SK-N-DZ (cell line): Measurements from ENCODE around the gene RNF208.
A peak's percentile ranks its signal among the peaks of the same experiment; 100 is the strongest.
"Not testable (repeated sequence)": the region's sequence is repeated elsewhere in the genome, so short reads cannot be mapped to it uniquely, and the experiment has no call there.

Source experiments
- DNase-seq: peaks from one replicate; pipeline ENCODE4 v3.0.0-alpha.2; 2015; ENCODE audit warnings: low spot score

The RNF208 gene

DNA sequence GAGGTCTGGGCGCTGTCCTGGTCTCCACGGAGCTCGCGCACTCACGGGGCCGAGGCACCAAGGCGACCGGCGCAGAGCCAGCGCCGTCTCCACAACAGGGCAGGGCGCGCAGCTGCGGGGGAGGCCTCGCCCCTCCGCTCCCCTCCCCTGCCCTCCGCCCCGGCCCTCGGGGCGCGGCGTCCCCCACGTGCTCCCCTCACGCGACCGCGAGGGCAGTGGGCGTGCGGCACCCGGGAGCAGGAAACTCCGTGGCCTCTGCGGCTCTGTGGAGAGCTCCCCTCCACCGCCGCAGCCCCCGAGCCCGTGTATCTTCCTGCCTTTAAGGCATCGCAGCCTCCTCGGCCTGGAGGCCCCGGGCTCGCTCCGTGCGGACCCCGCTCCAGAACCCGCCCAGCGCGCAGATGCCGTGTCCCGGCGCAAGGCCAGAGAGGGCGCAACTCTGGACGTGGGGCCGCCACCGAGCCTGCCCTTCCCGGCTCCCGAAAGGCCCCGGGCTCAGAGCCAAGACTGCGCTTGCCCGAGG lies 18.3 kb upstream of the RNF208 start:
- no peak for DNase-seq

- DNase-seq, result not testable (repeated sequence)
These were observed 17.6 kb upstream of the RNF208 start for GRCh38 chr9:137239541-137240200.

DNA sequence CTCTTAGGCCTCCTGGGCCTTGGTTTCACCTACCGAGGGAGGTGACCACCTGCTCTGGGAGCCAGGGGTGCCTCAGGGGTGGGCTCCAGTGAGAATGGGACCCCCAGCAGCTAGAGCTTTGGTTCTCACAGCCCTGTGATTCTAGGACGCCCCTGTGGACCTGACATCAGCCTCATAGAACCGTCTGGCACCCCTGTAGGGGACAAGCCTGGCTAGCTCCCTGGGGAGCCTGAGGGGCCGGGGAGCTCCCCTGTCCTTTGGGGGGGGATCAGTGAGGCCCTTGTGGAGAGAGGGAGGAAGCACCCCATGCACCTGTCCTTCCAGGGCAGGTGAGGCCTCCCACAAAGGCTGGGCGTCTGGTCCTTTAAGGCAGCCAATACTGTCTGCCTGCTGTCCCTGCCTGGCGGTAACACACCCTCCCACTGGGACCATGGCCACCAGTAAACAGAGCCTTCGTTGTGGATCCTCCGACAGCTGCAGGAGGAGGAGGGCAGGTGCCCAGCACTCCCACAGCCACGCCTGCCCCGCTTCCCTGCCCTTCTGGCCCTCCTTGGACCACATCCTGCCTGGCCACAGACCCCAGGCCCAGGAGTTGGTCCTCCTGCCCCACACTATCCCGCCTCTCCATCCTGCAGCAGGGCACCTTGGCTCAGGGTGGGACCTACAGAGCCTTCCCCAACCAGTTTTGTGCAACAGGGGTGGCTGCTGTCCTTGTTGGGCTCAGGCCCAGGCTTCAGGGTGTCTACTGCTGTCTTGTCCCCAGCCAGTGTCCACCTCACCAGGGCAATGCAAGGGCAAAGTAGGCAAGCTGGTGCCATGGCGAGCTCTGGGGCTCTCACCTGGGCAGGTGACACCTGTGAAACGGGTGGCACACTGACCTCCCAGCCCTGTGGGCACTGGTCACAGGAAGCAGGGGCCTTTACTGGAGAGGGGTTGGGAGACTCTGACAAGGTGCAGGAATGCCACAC lies 16.0 kb upstream of the RNF208 start:
- no peak for DNase-seq

DNA sequence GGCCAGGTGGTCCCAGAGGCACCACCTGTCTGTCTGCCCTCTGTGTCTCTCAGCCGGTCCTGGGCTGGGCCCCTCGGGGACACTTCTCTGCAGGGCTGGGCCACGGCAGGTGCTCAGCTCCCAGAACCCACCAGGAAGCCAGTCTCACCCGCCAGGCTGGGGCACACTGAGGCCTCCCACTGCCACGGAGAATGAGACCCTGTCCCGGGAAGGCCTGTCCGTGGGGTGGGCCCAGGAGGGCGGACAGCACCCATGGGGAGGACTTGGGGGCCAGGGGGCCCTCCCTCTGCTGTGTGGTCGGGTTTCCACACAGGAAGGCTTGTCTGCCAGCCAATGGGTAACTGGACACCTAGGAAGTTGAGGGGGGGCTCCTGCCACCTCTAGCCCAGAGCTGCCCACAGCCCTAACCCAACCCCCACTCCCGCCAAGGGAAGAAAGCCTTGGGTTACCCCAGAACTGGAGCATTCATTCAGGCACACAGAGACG lies 14.9 kb upstream of the RNF208 start:
- DNase-seq, result no peak

DNA sequence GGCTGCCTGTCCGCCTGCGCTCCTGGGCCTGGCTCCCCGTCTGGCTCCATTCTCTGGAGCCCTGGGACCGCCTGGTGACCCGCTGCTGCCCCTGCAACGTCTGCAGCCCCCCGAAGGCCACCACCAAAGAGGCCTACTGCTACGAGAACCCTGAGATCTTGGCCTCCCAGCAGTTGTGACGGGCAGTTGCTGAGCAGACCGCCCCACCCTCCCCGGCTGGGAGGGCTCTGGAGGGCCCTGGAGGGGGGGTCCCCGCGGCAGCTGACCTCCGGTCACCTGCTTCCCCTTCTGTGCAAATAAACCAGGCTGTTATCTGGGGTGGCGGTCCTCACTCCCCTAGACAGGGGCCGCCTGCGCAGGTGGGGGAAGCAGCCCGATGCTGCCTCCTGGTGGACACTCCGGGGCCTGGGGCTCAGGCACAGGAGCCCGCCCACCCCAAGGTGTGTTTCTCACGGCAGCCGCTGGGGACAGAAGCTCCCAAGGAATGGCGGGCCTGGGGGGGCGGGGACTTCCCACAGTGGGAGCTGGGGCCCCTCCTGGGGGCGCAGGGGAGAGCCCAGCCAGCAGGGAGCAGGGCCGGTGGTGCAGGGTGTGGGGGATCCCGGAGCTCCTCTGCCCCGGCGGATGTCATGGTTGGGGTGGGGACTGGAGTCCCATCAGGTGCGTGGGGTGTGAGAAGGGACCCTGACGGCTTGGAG lies 14.3 kb upstream of the RNF208 start:
- DNase-seq, result peak; percentile 87

GRCh38 chr9:137235424-137236237 lies 13.6 kb upstream of the RNF208 start:
- DNase-seq, result peak; percentile 61

GRCh38 chr9:137234758-137235423 lies 12.9 kb upstream of the RNF208 start:
- no peak for DNase-seq

- DNase-seq, result no peak
These were observed 12.1 kb upstream of the RNF208 start for GRCh38 chr9:137234055-137234697.

GRCh38 chr9:137233143-137233980 lies 11.3 kb upstream of the RNF208 start:
- no peak for DNase-seq

- DNase-seq, result no peak
These were observed 10.5 kb upstream of the RNF208 start for GRCh38 chr9:137232510-137232909.

GRCh38 chr9:137232101-137232500 lies 10.1 kb upstream of the RNF208 start:
- no peak for DNase-seq

DNA sequence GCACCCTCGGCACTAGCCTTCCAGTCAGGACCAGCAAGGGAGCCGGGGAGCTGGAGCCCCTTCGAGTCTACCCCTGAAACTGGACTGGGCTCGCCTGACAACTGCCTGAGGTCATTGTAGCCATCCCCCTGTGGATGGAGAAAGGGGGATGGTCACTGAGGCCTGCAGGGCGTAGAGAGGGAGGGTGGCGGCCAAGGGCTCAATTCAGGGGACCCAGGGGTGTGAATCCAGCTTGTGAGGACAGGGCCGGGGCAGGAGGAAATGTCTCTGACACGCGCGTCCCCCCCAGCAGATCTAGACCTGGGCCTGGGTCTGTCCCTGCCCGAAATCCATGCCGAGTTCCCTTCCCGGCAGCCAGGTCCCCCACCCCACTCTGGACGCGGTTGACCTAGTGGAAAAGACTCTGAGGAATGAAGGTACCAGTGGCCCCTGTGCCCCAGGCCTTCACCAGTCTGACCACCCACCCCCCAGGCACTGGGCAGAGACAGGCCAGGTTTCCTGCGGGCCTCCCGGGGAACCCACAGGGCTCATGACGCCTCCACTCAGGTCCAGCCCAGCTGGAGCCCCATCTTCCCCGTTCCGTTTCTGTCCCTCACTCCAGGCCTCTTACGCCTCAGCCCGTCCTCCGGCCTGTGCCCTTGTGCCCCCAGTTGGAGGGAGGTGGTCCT lies 9.5 kb upstream of the RNF208 start:
- no peak for DNase-seq

DNA sequence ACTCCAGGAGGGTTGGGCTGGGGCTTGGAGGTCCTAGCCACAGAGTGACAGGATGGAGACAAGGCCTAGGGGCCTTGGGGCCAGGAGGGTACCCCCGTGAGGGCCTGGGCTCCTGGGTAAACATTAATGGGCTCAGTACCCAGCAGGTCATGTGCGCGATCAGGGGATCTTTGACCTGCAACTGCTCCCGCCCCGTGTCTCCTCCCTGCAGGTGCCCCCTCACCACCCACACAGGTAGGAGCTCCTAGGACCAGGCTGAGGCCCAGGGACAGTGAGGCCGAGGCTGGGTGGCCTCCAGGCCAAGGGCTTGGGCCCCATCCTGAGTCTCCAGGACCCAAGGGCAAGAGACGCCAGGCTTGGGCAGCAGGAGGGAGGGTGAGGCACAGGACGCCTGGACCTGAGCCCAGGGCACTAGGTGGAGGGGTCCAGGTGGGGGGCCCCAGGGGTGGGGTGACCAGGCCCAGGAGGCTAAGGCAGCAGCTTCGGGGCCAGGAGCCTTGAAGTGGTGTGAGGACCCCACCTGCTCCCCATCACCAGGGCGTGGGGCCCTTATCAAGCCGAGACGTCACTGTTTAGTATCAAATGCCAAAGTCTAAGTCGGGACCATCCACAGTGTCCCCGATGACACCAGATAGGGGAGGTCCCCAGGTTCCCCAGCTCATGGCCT lies 8.8 kb upstream of the RNF208 start, which contains the start of gene SLC34A3:
SLC34A3 (plus strand) TSS at position 197 of the 667 bp plus-strand sequence. CDS start 802 bp downstream, outside the sequence.
- DNase-seq, result no peak

GRCh38 chr9:137229903-137230704 lies 8.1 kb upstream of the RNF208 start:
- no peak for DNase-seq

GRCh38 chr9:137228968-137229896 lies 7.2 kb upstream of the RNF208 start:
- no peak for DNase-seq
